Measurements from ENCODE around the gene DDX31.

The DDX31 gene

DNA sequence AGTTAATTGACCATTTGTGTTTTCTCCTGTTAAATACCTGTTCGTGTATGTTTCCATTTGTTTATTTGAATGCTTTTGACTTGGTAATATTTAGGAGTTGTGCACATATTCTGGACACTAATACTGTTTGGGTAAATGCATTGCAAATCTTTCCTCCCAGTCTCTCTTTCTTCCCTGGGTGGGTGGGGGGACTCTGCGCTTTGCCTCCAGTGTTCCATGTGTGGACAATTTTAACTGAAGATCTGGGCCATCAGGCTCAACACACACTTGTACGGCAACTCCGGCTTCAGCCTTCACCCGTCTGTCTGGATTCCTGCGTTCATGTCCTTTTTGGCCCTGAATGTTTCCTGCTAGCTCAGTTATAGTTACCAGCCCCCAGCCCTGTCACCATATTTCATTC is 40.5 kb upstream of the DDX31 start:
- H3K4me3 ChIP-seq (ENCODE audit: low read depth, low read length): no peak overlapping the region
- TF ChIP-seq MYC (IDR thresholded peaks at IDR 0.05; ENCODE audit: low read depth, low read length) (no peak), POLR2A (IDR thresholded peaks at IDR 0.05; ENCODE audit: extremely low read depth, insufficient read length) (no peak), CTCF (IDR thresholded peaks at IDR 0.05; ENCODE audit: low read depth, low read length) (no peak)
- TF ChIP-seq, protein P1, sequence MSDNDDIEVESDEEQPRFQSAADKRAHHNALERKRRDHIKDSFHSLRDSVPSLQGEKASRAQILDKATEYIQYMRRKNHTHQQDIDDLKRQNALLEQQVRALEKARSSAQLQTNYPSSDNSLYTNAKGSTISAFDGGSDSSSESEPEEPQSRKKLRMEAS (IDR thresholded peaks at IDR 0.05; ENCODE audit: low read depth, low read length): no peak
- DNase-seq (ENCODE audit: low read depth): no peak

- TF ChIP-seq MYC (IDR thresholded peaks at IDR 0.05; ENCODE audit: low read depth, low read length) (no peak), CTCF (IDR thresholded peaks at IDR 0.05; ENCODE audit: low read depth, low read length) (no peak), POLR2A (IDR thresholded peaks at IDR 0.05; ENCODE audit: extremely low read depth, insufficient read length) (no peak)
- TF ChIP-seq, protein P1 (IDR thresholded peaks at IDR 0.05; ENCODE audit: low read depth, low read length): no peak
- DNase-seq (ENCODE audit: low read depth): no peak
Observed at GRCh38 chr9:132708769-132709430, 39.1 kb upstream of the DDX31 start.

GRCh38 chr9:132708239-132708638 is 38.5 kb upstream of the DDX31 start:
- no peak overlapping the region for H3K4me3 ChIP-seq (ENCODE audit: low read depth, low read length)
- TF ChIP-seq, protein P1 (IDR thresholded peaks at IDR 0.05; ENCODE audit: low read depth, low read length): no peak
- no peak for TF ChIP-seq CTCF (IDR thresholded peaks at IDR 0.05; ENCODE audit: low read depth, low read length)
- no peak for TF ChIP-seq POLR2A (IDR thresholded peaks at IDR 0.05; ENCODE audit: extremely low read depth, insufficient read length)
- no peak for TF ChIP-seq MYC (IDR thresholded peaks at IDR 0.05; ENCODE audit: low read depth, low read length)
- no peak for DNase-seq (ENCODE audit: low read depth)

More at GRCh38 chr9:132708769-132709430, 39.1 kb upstream of the DDX31 start:
- H3K4me3 ChIP-seq (ENCODE audit: low read depth, low read length): no peak overlapping the region

DNA sequence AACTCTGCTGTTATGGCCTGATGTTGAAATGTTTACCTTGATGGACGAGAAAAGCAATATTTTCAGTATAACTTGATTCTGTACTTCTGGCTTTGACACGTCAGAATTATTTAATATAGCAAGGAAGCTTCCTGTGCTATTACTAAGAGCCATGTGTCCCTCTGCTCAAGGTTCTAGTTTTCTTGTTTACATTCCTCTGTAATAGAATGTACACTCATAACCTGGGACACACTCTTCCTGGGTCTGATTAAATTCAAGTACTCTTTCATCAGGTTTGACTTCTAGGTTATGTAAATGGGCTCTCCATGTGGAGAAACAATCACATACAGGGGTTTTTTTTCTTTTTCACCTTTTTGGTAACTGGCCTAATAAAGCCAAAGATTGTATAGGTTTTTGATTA is 33.6 kb upstream of the DDX31 start:
- H3K4me3 ChIP-seq (ENCODE audit: low read depth, low read length): no peak overlapping the region
- no peak for TF ChIP-seq CTCF (IDR thresholded peaks at IDR 0.05; ENCODE audit: low read depth, low read length)
- TF ChIP-seq, protein P1 (IDR thresholded peaks at IDR 0.05; ENCODE audit: low read depth, low read length): no peak
- no peak for TF ChIP-seq POLR2A (IDR thresholded peaks at IDR 0.05; ENCODE audit: extremely low read depth, insufficient read length)
- no peak for TF ChIP-seq MYC (IDR thresholded peaks at IDR 0.05; ENCODE audit: low read depth, low read length)
- DNase-seq (ENCODE audit: low read depth): no peak

GRCh38 chr9:132702254-132702653 is 32.5 kb upstream of the DDX31 start:
- no peak for TF ChIP-seq MYC (IDR thresholded peaks at IDR 0.05; ENCODE audit: low read depth, low read length)
- TF ChIP-seq POLR2A (IDR thresholded peaks at IDR 0.05; ENCODE audit: extremely low read depth, insufficient read length): no peak
- TF ChIP-seq, protein P1 (IDR thresholded peaks at IDR 0.05; ENCODE audit: low read depth, low read length): no peak
- TF ChIP-seq CTCF (IDR thresholded peaks at IDR 0.05; ENCODE audit: low read depth, low read length): no peak
- DNase-seq (ENCODE audit: low read depth): no peak

More at GRCh38 chr9:132702254-132702653, 32.5 kb upstream of the DDX31 start:
- no peak overlapping the region for H3K4me3 ChIP-seq (ENCODE audit: low read depth, low read length)

All from NB4 (cell line).